Measurements from ENCODE around the gene RHEB.

RHEB gene

DNA sequence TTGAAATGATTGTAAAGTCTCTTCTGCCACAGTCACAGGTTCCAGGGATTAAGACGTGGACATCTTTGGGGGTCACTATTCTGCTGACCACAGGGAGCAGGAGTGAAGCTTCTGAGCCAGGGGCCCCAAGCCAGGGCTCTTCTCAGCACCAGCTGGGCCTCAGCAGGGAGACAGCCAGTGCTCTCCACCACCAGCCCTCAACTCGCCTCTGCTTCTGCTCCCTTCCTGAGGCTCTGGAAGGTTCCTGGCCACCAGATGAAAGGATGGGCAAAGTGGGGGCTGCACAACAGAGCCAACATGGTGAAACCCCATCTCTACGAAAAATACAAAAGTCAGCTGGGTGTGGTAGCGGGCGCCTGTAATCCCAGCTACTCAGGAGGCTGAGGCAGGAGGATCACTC is 68.5 kb downstream of the RHEB start:
- no peak for TF ChIP-seq POLR2AphosphoS5 (IDR thresholded peaks at IDR 0.05; ENCODE audit: low read depth)
- TF ChIP-seq SPI1 (IDR thresholded peaks at IDR 0.05; ENCODE audit: borderline replicate concordance, low read depth) = no peak
- TF ChIP-seq CTCF (IDR thresholded peaks at IDR 0.05; ENCODE audit: insufficient read depth, low read length) = no peak
- no peak for TF ChIP-seq GABPA (IDR thresholded peaks at IDR 0.05; ENCODE audit: low read depth)
- TF ChIP-seq, protein P1, sequence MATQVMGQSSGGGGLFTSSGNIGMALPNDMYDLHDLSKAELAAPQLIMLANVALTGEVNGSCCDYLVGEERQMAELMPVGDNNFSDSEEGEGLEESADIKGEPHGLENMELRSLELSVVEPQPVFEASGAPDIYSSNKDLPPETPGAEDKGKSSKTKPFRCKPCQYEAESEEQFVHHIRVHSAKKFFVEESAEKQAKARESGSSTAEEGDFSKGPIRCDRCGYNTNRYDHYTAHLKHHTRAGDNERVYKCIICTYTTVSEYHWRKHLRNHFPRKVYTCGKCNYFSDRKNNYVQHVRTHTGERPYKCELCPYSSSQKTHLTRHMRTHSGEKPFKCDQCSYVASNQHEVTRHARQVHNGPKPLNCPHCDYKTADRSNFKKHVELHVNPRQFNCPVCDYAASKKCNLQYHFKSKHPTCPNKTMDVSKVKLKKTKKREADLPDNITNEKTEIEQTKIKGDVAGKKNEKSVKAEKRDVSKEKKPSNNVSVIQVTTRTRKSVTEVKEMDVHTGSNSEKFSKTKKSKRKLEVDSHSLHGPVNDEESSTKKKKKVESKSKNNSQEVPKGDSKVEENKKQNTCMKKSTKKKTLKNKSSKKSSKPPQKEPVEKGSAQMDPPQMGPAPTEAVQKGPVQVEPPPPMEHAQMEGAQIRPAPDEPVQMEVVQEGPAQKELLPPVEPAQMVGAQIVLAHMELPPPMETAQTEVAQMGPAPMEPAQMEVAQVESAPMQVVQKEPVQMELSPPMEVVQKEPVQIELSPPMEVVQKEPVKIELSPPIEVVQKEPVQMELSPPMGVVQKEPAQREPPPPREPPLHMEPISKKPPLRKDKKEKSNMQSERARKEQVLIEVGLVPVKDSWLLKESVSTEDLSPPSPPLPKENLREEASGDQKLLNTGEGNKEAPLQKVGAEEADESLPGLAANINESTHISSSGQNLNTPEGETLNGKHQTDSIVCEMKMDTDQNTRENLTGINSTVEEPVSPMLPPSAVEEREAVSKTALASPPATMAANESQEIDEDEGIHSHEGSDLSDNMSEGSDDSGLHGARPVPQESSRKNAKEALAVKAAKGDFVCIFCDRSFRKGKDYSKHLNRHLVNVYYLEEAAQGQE (IDR thresholded peaks at IDR 0.05; ENCODE audit: insufficient replicate concordance, low read depth) = no peak
- no peaks in the 10 kb centered on the region for H3K27me3 ChIP-seq (ENCODE audit: insufficient read depth, poor library complexity, severe bottlenecking)

DNA sequence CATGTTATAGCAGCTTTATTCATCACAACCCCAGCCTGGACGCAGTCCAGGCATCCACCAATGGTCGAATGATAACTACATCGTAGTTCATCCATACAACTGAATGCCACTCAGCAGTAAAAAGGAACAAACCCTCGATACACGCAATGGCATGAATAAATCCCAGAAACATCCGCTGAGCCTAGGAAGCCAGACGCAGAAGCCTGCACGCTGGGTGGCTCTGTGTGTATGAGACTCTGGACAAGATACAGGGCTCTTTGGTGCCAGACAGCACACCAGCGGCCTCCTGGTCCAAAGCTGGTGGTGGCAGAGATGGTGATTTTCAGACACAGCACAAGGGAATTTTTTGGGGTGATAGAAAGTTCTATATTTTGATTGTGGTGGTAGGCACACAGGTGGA is 69.7 kb downstream of the RHEB start:
- DNase-seq (ENCODE audit: low read depth in 1 of 2, low spot score in 1 of 2) = no peak
- TF ChIP-seq CTCF (IDR thresholded peaks at IDR 0.05; ENCODE audit: insufficient read depth, low read length) (no peak), SPI1 (IDR thresholded peaks at IDR 0.05; ENCODE audit: borderline replicate concordance, low read depth) (no peak), GABPA (IDR thresholded peaks at IDR 0.05; ENCODE audit: low read depth) (no peak), POLR2AphosphoS5 (IDR thresholded peaks at IDR 0.05; ENCODE audit: low read depth) (no peak)
- TF ChIP-seq, protein P1 (IDR thresholded peaks at IDR 0.05; ENCODE audit: insufficient replicate concordance, low read depth) = no peak
- no peak overlapping the region for H3K27ac ChIP-seq (replicated peaks)
- H3K27me3 ChIP-seq (ENCODE audit: insufficient read depth, poor library complexity, severe bottlenecking) = no peaks in the 10 kb centered on the region
- H3K4me3 ChIP-seq (replicated peaks; ENCODE audit: insufficient read depth, low read length) = no peak overlapping the region

More for the DNA sequence above, 68.5 kb downstream of the RHEB start:
- DNase-seq (ENCODE audit: low read depth in 1 of 2, low spot score in 1 of 2) = no peak
- H3K4me3 ChIP-seq (replicated peaks; ENCODE audit: insufficient read depth, low read length) = no peak overlapping the region
- no peak overlapping the region for H3K27ac ChIP-seq (replicated peaks)

DNA sequence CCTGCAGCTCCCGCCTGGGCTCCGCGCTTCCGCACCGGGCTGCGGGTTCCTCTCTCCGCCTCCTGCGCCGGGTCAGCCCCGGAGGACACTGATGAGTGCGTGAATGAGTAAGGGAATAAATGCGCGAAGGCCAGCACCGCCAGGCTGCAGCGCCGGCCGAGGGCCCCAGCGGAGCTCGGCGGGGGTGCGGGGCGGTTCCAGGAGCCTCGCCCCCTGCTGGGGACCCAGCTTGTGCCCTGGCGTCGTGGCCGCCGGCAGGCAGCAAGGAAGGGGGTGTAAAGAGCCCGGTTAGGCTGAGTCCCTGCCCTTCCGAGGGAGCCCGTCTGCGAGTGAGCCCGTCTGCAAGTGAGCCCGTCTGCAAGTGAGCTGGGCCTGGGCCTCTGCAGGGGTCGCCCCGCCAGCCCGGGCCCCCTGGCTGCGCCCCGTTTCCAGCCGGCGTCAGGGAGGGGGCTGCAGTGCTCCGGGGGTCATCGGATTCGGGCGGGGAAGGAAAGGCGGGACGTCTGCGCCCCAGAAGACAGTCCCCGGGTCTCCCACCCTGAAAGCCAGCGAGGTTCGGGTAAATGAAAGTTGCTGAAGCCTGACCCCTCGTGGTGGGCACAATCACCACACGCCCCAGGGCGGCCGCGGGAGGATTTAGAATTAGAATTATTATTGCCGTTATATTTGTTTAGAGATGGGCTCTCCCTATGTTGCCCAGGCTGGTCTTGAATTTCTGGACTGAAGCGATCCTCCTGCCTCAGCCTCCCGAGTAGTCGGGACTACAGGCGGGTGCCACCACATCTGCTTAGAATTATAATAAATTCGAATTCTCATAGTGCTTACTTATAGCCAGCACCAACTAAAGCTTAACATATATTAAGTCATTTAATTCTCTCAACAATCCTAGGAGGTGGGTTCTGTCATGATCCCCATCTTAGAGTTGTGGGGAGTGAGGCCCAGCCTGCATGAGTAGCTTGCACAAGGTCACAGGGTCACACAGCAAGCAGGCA is 71.1 kb downstream of the RHEB start:
- Histone ChIP-seq H3K4me3 (replicated peaks; ENCODE audit: insufficient read depth, low read length) (peak overlapping the region; percentile 50), H3K27me3 (ENCODE audit: insufficient read depth, poor library complexity, severe bottlenecking) (no peaks in the 10 kb centered on the region), H3K27ac (replicated peaks) (no peak overlapping the region)
- TF ChIP-seq SPI1 (IDR thresholded peaks at IDR 0.05; ENCODE audit: borderline replicate concordance, low read depth) = no peak
- peak; percentile 59 for TF ChIP-seq CTCF (IDR thresholded peaks at IDR 0.05; ENCODE audit: insufficient read depth, low read length)
- peak; percentile 31 to 65 for DNase-seq (ENCODE audit: low read depth in 1 of 2, low spot score in 1 of 2)

All from HL-60 (cell line).